Measurements from ENCODE around the gene POLG. TPM values are rescaled to one million over a fixed set of nuclear protein-coding genes. Genes with fewer than 3 reads are reported as not detected.

Gene POLG
- total and polyA plus RNA-seq, 2 of the 13 experiments (the other 11 are each of a cell fraction or from before 2014, with no cell fraction given), result 26.6 to 35.5 TPM

- peak; percentile 67; the same call in 1 of the 2 replicates for TF ChIP-seq ZNF281 (CRISPR knock-in tag; IDR thresholded peaks at IDR 0.05; ENCODE audit: borderline replicate concordance)
- TF ChIP-seq U2AF2 (IDR thresholded peaks at IDR 0.05; ENCODE audit: low read depth, low read length), result no peak
- TF ChIP-seq, protein P1, sequence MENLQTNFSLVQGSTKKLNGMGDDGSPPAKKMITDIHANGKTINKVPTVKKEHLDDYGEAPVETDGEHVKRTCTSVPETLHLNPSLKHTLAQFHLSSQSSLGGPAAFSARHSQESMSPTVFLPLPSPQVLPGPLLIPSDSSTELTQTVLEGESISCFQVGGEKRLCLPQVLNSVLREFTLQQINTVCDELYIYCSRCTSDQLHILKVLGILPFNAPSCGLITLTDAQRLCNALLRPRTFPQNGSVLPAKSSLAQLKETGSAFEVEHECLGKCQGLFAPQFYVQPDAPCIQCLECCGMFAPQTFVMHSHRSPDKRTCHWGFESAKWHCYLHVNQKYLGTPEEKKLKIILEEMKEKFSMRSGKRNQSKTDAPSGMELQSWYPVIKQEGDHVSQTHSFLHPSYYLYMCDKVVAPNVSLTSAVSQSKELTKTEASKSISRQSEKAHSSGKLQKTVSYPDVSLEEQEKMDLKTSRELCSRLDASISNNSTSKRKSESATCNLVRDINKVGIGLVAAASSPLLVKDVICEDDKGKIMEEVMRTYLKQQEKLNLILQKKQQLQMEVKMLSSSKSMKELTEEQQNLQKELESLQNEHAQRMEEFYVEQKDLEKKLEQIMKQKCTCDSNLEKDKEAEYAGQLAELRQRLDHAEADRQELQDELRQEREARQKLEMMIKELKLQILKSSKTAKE (CRISPR knock-in tag; IDR thresholded peaks at IDR 0.05; ENCODE audit: borderline replicate concordance), result no peak
- peak; percentile 78 for TF ChIP-seq THRA (CRISPR knock-in tag; IDR thresholded peaks at IDR 0.05; ENCODE audit: borderline replicate concordance)
- TF ChIP-seq SP140L (CRISPR knock-in tag; IDR thresholded peaks at IDR 0.05; ENCODE audit: borderline replicate concordance), result peak; percentile 88; the same call in 1 of the 2 replicates
- TF ChIP-seq ZNF691 (CRISPR knock-in tag; IDR thresholded peaks at IDR 0.05; ENCODE audit: borderline replicate concordance, low read depth), result no peak; the same call in 1 of the 2 replicates
- no peak for TF ChIP-seq ZBTB38 (CRISPR knock-in tag; IDR thresholded peaks at IDR 0.05)
- peak; percentile 55; the same call in 1 of the 2 replicates for TF ChIP-seq REPIN1 (CRISPR knock-in tag; IDR thresholded peaks at IDR 0.05; ENCODE audit: borderline replicate concordance, low read depth)
- no peak for TF ChIP-seq TRAFD1 (CRISPR knock-in tag; IDR thresholded peaks at IDR 0.05; ENCODE audit: borderline replicate concordance)
- no peak for TF ChIP-seq ZNF431 (CRISPR knock-in tag; IDR thresholded peaks at IDR 0.05; ENCODE audit: borderline replicate concordance, low read depth)
- no peak for TF ChIP-seq ZNF17 (CRISPR knock-in tag; IDR thresholded peaks at IDR 0.05)
- peak; percentile 21; the same call in 1 of the 2 replicates for TF ChIP-seq ZFP91 (CRISPR knock-in tag; IDR thresholded peaks at IDR 0.05; ENCODE audit: borderline replicate concordance)
- TF ChIP-seq SMYD3 (CRISPR knock-in tag; IDR thresholded peaks at IDR 0.05), result no peak
- TF ChIP-seq TEF (CRISPR knock-in tag; IDR thresholded peaks at IDR 0.05), result peak; percentile 79; the same call in 1 of the 2 replicates
- peak; percentile 88 for TF ChIP-seq SALL1 (CRISPR knock-in tag; IDR thresholded peaks at IDR 0.05)
These were observed 27.0 kb upstream of the POLG start (continued) for GRCh38 chr15:89361451-89362202.

All from HepG2 (cell line).